Measurements from ENCODE around the gene TJP2.

The TJP2 gene

DNA sequence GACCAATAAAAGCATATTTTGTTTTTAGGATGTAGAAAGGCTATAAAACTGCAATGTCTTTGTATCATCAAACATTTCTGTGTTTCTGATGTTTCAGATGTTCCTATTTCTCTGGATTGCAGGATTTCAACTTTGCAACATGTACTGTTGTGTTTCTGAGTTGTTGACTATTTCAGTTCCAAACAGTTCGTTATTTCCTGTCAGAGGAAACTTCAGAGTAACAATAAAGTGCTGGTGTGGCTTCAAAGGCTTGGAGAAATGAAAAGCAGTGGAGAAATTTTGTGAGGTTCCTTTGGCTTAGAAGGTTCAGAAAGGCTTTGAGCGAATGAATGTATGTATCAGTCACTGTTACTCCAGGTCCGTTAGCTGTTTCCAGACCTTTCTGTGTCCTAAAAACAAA is 17.2 kb downstream of the TJP2 start:
- DNase-seq (ENCODE audit: low read depth): no peak

DNA sequence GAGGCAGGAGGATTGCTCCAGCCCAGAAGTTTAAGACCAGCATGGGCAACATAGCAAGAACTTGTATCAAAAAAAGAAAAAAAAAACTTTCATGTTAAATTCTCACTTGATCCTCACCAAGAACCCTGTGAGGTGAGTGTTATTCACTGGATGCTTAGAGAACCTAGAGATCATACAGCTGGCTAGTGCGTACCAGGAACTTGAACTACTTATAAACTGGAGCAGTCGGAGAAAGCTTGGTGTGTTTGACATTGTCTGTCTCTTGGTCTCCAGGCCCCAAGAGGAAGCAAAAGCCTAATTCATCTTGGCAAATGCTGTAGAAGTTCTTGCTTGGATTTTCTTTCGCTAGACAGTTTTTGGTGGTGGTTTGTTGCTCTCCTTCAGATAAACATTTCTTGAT is 18.1 kb downstream of the TJP2 start:
- no peak for DNase-seq (ENCODE audit: low read depth)

DNA sequence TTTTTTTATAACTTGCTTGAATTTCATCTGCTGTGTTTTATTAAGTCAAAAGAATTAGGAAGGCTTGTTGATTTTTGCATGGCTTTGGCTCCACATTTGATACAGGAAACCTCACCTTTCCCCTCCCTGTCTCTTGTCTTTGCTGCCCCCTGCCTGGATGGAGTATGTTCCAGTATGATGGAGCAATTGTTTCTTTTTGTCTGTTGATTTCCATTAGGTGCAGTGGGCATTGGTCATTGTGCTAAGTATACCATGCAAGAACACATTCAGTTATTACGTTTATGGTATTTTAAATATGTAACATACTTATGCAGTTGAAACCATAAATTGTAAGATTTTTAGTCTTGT is 19.6 kb downstream of the TJP2 start:
- DNase-seq (ENCODE audit: low read depth): no peak

DNA sequence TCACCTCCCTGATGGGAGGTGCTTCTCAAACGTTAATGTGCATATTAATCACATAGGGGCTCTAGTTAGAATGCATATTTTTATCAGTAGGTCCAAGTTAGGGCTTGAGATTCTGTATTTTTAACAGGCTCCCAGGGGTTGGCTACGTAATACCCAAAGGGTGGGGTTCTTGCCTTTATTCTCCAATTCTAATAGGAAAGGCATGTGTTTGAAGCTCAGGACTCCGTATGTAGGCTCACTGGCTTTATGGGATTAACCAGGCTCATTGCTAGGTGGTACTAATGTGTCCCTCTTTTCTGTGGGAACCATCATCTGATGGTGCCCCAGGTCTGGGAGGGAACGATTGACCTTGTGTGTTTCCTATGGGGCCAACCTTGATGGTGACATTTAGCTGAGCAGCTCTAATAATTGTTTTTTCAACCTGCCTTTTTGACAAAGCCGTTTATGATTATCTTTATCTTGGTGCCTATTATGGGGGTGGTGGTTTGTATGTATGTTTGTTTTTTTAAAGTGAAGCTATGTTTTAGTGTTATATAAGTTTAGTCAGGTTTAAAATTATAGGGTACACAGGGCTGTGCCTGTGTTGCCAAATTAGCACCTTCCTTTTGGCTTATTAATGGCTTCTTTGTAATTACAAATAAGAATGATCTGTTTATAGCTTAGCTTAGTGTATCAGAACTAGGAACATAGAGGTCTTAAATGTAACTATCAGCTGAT is 20.8 kb downstream of the TJP2 start:
- no peak for DNase-seq (ENCODE audit: low read depth)

DNA sequence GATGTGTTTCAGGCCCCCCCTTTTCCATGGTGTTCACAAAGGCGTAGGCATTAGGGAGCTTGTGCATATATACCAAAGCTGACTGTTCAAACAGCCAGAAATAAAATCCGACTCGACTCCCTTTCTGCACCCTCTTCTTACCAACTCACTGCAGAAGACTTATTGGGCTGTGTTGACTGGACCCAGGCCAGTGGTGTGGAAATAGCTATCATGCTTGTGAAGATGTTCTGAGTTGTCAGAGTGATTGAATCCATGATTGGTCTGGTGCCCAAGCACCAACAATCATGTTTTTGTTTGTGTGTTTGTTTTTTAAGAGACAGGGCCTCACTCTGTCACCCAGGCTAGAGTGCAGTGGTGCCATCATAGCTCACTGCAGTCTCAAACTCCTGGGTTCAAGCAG is 21.6 kb downstream of the TJP2 start:
- DNase-seq (ENCODE audit: low read depth): no peak

DNA sequence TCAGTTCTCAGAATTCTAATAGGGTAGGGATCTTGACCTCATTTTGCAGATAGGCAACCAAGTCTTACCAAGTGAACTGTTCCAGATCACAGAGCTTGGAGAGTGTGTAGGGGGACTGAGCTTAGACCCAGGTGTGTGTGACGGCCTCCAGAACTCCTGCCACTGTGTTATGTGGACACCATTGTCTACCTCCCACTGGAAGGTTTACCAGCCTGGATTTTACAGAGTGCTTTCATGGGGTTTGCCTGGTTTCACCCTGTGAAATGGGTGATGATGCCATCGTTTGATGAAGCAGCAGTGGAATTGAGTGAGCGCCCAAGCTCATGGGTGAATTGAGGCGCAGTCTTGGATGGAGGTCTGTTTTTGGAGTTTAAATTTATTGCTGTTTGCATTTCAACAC is 23.6 kb downstream of the TJP2 start:
- no peak for DNase-seq (ENCODE audit: low read depth)

DNA sequence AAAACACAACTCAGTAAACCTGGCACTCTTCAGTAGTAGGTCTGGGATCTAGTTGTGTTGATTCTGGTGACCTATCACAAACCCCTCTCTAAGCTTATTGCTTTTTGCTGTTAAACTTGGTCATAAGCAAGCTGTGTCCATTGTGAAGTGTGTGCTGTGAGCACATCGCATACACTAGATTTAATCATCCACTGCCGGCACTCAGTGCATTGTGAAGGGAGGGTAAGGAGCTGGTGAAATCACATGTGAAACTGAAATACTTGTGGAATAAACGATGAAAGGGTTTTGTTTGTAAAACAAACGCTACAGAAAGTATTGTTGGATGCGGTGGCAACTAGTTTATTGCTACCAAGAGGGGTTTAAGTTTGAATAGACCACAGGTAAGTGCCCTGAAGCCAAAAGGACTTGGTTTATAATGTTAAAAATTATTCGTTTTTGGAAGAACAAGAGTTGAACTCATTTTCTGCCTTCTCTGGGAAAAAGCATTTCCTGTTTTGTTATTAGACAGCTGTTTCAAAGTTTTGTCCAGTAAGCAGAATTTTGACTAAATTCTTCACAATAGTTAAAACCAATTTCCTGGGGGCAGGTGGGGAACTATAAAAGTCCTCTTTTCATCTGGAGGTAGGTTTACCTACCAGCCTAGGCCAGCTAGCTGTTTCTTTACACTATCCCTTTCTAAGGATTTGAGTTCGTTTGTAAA is 24.6 kb downstream of the TJP2 start:
- no peak for DNase-seq (ENCODE audit: low read depth)

DNA sequence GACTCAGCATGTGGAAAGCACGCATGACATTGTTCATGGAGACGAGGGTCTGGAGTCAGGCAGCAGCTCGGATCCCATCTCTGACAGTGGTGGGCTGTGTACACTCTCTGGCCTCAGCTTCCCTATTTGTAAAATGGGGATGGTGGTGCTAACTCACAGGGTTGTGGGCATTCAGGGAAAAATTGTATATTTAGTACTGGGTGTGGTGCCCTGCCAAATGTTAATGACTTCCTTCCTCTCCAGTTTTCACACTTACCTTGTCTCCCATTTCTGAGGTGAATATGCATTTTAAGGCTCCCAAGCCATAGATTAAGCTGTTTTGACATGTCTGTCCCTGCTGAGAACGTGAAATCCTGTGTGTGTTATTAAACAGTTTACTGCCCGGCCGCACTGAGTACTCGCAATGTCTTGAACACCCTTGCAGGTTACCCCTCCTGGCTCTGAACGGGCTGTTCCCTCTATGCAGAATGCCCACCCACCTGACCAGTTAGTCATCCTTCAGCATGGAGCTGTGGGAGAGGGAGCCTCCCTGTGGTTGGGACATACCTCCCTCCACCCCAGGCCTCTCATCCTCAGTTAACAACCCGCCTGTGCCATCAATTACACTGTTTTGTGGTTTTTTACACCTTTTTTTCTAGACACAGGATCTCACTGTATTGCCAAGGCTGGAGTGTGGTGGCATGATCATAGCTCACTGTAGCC is 25.8 kb downstream of the TJP2 start:
- DNase-seq (ENCODE audit: low read depth): no peak

DNA sequence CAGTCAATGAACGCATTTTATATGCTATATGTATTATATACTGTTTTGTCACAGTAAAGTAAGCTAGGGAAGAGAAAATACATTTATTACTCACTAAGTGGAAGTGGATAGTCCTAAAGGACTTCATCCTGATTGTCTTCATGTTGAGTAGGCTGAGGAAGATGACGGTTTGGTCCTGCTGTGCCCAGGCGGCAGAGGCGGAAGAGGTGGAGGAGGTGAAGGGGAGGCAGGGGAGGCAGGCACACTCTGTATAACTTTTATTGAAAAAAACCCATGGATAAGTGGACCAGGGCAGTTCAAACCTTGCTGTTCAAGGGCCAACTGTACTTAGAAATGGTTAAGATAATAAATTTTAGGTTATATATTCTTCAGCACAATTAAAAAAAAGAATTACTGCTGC is 28.5 kb downstream of the TJP2 start:
- DNase-seq (ENCODE audit: low read depth): no peak

DNA sequence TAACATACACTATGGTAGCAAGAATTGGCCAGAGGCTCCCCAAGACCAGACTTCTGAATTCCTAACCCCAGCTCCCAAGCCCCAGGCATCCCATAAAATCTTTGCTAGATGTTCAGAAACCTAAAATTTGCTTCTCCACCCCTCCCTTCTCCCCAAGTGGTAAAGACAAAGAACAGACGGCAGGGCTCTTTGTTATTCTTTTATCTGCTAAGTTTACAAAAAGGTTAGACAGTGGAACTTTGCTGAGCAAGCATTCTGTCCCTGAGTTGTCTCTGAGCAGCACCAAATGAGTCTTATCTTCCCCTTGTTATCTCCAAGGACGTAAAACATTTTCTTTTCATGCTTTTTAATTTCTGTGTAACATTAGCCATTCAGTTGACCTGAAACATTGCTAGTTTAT is 30.2 kb downstream of the TJP2 start:
- no peak for DNase-seq (ENCODE audit: low read depth)

DNA sequence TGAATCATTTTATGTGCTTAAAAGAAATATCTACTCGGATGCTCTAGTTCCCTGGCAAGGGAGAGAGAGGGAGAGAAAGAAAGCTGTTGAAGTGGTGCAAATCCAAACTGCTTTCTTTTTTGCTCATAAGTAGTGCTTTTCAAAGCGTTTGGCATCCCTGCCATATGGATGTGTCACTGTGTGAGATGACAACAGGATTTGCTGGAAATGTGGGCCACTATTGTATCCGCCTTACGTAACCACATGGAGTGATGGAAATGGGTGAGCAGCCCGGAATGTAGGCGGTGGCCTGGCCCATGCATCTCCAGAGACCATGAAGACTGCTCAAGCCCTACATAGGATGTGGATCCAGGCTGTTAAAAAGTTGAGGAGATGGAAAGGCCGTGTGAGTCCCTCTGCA is 30.8 kb downstream of the TJP2 start:
- DNase-seq (ENCODE audit: low read depth): no peak

DNA sequence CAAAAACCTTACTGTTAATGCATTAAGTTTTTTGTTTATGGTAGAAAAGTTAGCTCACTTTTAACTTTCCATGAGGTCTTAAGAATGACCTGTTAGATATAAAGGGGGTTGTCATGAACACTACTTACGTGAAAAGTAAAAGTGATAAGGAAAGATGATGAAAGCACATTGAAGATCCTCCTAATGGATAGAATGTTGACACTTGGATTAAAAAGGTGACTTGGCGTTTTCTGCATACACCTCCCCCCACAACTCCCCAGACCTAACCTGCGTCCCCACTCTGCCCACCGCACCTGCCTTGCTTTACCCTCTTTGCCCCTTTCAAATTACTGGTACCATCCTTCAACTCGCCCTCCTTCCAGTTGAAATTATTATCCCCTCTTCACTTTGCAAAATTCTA is 32.0 kb downstream of the TJP2 start:
- no peak for DNase-seq (ENCODE audit: low read depth)

DNA sequence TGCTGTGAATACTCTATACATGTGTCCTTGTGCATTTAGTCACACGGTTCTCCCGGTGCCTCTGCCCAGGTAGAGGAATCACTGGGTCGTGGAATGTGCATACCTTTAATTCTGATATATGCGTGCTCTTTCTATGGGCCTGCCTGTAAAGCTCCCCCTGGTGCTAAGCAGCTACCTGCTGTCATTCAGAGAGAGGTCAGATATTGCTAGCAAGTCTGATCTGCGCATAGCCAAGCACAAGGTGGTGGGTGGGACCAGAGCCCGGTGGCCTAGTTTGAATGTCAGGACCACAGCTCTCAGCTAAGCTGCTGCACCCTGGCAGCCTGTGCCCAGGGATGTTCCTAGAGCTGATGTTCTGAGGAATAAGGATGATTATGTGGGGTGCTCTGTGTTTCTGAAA is 33.4 kb downstream of the TJP2 start:
- no peak for DNase-seq (ENCODE audit: low read depth)

DNA sequence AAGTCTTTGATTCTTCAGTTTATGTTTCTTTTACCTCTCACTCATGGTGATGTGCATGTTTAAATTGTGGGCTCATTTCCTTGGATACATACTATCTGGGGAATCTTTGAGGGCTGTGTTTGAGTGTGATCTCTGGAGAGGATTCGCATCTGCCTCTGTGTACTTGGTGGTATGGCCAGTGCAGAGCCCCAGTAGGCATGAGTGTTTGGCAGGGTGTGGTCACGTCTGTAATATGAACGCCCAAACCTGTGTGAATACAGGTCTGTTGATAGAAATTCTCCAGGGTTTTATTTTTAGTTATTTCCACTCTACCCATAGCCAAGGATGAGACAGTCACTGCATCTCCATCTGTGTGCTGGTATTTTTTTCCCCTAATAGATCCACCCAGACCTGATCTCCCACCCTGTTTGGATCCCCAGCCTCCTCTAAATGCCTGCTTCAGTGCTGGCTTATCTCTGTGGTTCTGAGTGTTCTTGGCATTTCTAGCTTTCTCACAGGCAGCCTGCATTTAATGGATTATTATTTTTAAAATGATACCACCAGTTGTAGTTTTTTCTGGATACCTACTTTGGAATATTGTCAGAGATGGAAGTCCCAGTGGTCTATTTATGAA is 37.5 kb downstream of the TJP2 start:
- no peak for DNase-seq (ENCODE audit: low read depth)

DNA sequence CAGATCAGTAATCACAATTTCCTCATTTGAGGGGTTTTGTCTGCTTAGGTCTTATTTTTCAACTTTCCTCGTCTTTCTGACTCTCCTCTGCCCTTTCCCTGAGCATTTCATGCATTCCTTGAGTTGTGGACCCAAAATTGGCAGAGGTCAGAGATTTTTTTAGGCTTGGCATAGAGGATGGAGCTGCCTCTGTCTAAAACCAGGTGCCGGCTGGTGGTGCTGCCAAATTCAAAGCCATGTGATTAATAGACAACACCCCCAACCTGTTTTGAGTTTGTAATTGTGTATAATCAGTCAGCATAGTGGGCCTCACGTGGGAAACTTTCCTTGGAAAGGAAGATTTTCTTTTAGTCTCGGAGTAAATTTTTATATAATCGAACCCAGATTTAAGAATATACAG is 39.6 kb downstream of the TJP2 start:
- no peak for DNase-seq (ENCODE audit: low read depth)

DNA sequence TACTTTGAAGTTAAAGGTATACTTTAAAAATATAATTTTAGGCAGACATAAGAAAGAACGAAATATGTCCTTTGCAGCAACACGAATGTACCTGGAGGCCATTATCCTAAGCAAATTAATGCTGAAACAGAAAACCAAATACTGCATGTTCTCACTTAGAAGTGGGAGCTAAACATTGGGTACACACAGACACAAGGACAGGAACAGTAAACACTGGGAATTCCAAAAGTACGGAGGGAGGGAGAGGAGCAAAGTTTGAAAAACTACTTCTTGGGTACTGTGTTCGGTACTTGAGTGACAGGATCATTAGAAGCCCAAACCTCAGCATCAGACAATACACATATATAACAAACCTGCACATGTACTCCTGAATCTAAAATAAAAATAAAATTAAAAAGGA is 40.9 kb downstream of the TJP2 start:
- DNase-seq (ENCODE audit: low read depth): no peak

DNA sequence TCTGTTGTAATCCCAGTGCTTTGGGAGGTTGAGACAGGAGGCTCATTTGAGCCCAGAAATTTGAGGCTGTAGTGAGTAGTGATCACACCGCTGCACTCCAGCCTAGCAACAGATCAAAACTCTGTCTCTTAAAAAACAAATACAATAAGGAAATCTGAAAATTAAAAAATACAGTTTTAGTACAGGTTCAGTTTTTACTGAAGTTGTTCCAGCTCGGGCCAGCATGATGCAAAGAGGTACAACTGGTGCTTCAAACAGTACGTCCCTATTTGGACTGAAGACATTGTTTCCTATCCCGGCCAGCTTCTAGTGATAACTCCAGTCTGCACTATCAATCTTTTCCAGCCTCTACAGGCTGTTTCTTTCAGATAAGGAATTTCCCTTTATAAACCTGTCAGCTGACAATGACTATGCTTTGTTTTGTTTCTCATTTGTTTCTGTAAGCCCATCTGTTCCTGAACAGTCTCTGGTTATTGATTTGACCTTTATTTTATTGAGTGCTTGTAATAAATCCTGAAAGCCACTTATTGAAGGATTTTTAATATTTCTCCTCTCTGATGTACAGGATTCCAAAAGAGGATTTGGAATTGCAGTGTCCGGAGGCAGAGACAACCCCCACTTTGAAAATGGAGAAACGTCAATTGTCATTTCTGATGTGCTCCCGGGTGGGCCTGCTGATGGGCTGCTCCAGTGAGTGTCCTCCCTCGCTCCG is 41.9 kb downstream of the TJP2 start:
- DNase-seq (ENCODE audit: low read depth): no peak

DNA sequence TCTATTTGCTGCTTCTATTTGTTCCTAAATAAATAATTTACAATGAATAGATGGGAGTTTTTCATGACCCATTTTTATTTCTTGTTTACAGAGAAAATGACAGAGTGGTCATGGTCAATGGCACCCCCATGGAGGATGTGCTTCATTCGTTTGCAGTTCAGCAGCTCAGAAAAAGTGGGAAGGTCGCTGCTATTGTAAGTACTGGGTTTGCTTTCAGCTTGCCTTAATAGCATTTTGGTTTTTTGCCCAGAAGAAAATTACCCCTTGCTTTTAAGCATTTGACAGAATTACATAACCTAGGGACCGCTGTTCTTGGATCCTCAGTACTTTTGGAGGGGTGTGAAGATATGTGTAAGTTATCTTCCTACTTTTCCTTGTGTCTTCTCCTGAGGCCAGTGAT is 44.1 kb downstream of the TJP2 start:
- DNase-seq (ENCODE audit: low read depth): no peak

DNA sequence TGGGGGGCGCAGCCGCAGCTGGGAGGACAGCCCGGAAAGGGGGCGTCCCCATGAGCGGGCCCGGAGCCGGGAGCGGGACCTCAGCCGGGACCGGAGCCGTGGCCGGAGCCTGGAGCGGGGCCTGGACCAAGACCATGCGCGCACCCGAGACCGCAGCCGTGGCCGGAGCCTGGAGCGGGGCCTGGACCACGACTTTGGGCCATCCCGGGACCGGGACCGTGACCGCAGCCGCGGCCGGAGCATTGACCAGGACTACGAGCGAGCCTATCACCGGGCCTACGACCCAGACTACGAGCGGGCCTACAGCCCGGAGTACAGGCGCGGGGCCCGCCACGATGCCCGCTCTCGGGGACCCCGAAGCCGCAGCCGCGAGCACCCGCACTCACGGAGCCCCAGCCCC is 47.0 kb downstream of the TJP2 start:
- DNase-seq (ENCODE audit: low read depth): no peak

DNA sequence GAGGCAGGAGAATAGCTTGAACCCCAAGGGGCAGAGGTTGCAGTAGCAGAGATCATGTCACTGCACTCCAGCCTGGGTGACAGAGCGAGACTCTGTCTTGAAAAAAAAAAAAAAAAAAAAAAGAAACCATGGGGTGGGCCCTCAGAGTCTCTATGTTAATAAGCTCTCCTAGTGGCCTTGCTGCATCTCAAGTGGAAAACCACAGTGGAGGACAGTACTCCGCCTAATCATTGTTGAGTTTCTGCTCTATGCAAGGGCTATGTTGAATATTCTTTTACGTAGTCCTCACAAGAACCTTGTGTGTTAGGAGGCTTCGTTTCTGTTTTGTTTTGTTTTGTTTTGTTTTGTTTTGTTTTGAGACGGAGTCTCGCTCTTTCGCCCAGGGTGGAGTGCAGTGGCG is 48.9 kb downstream of the TJP2 start:
- no peak for DNase-seq (ENCODE audit: low read depth)

DNA sequence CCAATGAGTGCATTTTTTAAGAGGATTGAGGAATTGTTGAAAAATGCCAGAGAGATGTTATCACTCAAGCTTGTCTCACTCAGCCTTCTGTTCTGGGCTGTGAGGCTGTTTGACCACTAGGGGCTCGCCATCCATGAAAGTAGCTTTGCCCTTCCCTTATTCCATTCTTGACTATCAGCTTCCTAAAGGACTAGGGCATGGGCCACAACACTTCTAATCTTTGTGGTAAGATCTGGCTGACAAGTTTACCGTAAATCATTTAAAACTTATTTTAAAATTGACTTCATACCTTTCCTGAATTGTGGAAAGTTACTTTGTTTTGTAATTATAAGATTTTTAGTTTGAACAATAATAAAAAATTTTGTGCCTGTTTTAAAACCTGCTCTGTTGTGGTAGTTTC is 49.5 kb downstream of the TJP2 start:
- no peak for DNase-seq (ENCODE audit: low read depth)

DNA sequence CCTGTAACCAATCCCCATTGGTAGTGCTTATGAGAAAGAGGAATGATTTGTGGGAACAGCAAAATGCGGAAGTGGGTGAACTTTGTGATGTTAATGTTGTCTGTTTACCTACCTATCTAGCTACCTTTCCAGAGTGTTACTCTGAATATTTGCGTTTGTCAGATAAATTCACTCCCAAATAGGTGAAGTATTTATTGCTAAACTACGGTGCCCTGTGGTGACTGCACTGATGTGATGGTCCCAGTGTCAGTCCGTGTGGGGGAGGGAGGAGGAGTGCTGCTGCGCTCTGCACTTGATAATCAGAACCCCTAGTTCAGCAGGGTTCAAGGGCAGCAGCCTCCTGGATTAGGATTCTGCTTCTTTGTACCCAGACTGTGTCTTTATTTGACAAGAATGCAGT is 55.3 kb downstream of the TJP2 start:
- DNase-seq (ENCODE audit: low read depth): no peak

DNA sequence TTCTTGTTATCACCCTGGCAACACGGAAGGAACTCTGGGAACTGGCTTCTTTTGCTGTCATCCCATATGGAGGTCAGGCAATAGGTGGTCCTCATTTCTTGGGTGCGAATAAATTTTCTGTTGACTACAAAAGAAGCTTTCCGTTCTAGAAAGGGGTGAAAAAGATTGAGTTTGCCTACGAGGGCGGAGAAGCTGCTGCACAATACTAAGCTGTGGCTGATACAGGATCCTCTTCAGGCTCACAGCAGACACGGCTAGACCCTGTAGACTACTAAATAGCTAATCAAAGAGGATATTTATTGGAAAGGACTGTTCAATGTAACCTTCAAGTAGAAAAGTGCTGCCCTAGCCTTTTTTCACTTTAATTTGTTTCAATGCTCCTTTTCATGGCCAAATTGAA is 58.1 kb downstream of the TJP2 start:
- DNase-seq (ENCODE audit: low read depth): no peak

Data from stimulated activated CD8-positive, alpha-beta memory T cell treated with anti-CD3 and anti-CD28 coated beads, Interleukin-15, amount 100 ng/mL, for 1 hour (primary cell).